Left ventricle myocardium inferior (tissue), 1 donor: ENCODE data around the gene FAM120B. TPM values are rescaled to one million over a fixed set of nuclear protein-coding genes. Genes with fewer than 3 reads are reported as not detected.

Experiments used
- DNase-seq: peaks from one replicate; pipeline ENCODE4 v3.0.0-alpha.2; 2020
- H3K27ac ChIP-seq: fragments of 200-600 bp; replicated peaks from 2 replicates; pipeline ENCODE4 v1.8.0; 2021
- H3K27me3 ChIP-seq: fragments of 200-600 bp; 2 replicates; pipeline ENCODE4 v1.8.0; 2021; ENCODE audit warnings: low read depth
- H3K36me3 ChIP-seq: fragments of 200-600 bp; 2 replicates; pipeline ENCODE4 v1.8.0; 2021
- H3K4me1 ChIP-seq: fragments of 200-600 bp; 2 replicates; pipeline ENCODE4 v1.8.0; 2021
- H3K4me3 ChIP-seq: fragments of 200-600 bp; 2 replicates; pipeline ENCODE4 v1.8.0; 2021; ENCODE audit warnings: mild to moderate bottlenecking, moderate library complexity
- H3K9me3 ChIP-seq: fragments of 200-600 bp; replicated peaks from 2 replicates; pipeline ENCODE4 v1.8.0; 2021
- intact Hi-C: fragments of 100-400 bp; cut with micrococcal nuclease; formaldehyde crosslinking; loops from one replicate; pipeline ENCODE4 v1.11.0; 2022
- total RNA-seq: library from RNA; stranded (reverse); fragmentation: NEBNext Ultra II Directional; extraction: Animal tissue kit (Norgen Biotek cat#: 25700); gene quantifications from one replicate; pipeline ENCODE4 v1.2.1, GENCODE V29; 2021
- TF ChIP-seq, protein P1 (sequence below): fragments of 200-600 bp; IDR thresholded peaks from 2 replicates; pipeline ENCODE4 v1.8.0; 2021; ENCODE audit warnings: antibody characterized with exemption, mild to moderate bottlenecking, borderline replicate concordance
- donor health status: DM: no; HTN: yes; CAD: no; lungs with severe emphysema.

FAM120B gene
- total RNA-seq, 1 donor from 2014 or later = 20.1 TPM

DNA sequence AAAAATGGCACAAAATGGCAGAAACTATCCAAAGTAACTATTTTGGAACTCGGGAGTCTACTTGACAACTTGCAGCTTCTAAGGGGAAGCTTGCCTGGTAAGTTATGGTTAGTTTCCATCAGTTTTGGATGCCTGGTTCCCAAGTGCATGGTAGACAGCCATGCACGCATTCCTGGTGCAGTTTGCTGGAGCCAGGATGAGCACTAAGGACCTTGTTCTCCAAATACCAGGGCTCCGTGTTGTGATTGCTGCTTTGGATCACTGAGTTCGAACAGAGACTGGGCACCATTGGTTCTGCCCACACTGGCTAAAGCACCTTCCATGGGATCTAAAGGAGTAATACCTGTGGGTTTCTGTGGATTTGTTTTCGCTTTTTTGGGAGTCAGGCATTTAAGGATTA, 103.7 kb downstream of the FAM120B start:
- no peak for DNase-seq
- Histone ChIP-seq H3K4me1 (no peaks in the 10 kb centered on the region), H3K27ac (no peak overlapping the region), H3K9me3 (peaks cover 9% of the 10 kb centered on the region), H3K36me3 (peaks cover 10% of the 10 kb centered on the region), H3K4me3 (no peak overlapping the region), H3K27me3 (no peaks in the 10 kb centered on the region)
- intact Hi-C loops = no loop called here
- TF ChIP-seq, protein P1, sequence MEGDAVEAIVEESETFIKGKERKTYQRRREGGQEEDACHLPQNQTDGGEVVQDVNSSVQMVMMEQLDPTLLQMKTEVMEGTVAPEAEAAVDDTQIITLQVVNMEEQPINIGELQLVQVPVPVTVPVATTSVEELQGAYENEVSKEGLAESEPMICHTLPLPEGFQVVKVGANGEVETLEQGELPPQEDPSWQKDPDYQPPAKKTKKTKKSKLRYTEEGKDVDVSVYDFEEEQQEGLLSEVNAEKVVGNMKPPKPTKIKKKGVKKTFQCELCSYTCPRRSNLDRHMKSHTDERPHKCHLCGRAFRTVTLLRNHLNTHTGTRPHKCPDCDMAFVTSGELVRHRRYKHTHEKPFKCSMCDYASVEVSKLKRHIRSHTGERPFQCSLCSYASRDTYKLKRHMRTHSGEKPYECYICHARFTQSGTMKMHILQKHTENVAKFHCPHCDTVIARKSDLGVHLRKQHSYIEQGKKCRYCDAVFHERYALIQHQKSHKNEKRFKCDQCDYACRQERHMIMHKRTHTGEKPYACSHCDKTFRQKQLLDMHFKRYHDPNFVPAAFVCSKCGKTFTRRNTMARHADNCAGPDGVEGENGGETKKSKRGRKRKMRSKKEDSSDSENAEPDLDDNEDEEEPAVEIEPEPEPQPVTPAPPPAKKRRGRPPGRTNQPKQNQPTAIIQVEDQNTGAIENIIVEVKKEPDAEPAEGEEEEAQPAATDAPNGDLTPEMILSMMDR = no peak

DNA sequence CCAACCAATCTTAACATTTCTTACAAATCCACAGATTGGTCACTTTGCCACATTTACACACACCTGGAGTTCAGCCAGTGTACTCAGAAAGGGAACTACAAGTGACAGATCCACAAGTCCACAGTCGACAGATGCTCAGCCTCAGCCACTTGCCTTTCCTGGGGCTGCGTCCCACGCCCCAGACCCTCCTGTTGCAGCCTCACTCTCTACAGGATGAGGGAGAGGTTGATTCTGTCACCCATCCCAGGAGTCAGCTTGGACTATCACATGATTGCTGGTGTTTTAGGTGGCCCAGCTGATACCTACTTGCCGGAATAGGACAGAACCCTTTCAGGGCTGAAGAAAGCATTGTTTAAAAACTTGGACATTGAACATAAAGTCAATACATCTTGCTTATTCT, 108.8 kb downstream of the FAM120B start:
- Histone ChIP-seq H3K4me3 (no peak overlapping the region), H3K4me1 (no peaks in the 10 kb centered on the region), H3K27ac (no peak overlapping the region), H3K9me3 (peaks cover 9% of the 10 kb centered on the region), H3K27me3 (peaks cover 37% of the 10 kb centered on the region), H3K36me3 (no peaks in the 10 kb centered on the region)
- DNase-seq = no peak
- TF ChIP-seq, protein P1 = no peak
- intact Hi-C loops = no loop called here

DNA sequence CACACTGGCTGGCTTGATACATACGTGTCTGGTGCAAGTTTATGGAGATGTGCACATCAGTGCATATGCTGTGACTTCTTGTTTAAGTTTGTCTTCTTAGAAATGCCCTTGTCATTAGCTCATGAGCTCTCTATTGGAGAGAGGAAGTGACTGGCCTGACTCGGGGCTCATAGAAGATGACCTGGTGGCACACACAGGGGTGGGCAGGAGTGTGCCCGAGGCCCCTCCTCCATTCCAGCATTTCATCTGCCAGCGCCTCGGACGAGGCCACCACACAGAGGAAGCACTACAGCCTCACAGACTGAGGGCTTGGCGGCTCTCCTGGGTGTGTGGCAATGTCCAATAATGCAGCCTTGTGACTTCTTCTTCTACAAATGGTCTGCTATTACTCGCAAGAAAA, 109.7 kb downstream of the FAM120B start:
- Histone ChIP-seq H3K36me3 (no peaks in the 10 kb centered on the region), H3K27me3 (peaks cover 47% of the 10 kb centered on the region), H3K4me1 (no peaks in the 10 kb centered on the region), H3K27ac (no peak overlapping the region), H3K4me3 (no peak overlapping the region), H3K9me3 (peaks cover 3% of the 10 kb centered on the region)
- TF ChIP-seq, protein P1 = no peak
- no peak for DNase-seq
- intact Hi-C loops = no loop called here

DNA sequence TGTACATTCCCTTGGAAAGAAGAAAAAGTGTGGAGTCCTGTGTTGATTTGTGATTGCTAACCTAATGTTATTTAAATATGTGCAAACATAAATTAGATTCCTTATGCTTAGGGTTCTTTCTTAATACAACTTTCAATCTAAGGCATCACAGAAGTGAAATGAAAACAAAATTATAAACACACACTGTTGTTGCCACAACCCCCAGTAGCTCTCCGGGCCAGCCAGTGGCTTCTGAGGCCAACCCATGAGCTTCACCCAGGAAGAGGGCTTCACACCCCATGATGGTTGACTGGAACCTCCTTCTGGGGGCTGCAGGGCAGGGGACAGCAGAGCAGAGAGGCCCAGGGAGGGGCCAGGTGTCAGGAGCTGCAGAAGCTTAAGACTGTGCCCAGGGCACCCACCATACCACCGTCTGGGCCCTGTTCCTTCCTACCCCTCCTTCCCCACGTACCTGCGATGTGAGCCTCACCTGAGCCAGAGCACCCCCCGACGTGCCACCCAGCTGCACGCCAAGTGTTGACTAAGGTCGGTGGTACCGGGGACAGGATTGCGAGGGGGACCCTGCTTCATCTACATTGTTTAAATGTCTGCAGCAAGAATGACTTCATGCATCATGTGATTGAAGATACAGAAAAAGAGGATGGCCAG, 110.5 kb downstream of the FAM120B start:
- Histone ChIP-seq H3K36me3 (no peaks in the 10 kb centered on the region), H3K9me3 (no peaks in the 10 kb centered on the region), H3K27me3 (peaks cover 47% of the 10 kb centered on the region), H3K4me3 (no peak overlapping the region), H3K4me1 (no peaks in the 10 kb centered on the region), H3K27ac (no peak overlapping the region)
- no peak for DNase-seq
- intact Hi-C loops = no loop called here
- TF ChIP-seq, protein P1 = no peak

DNA sequence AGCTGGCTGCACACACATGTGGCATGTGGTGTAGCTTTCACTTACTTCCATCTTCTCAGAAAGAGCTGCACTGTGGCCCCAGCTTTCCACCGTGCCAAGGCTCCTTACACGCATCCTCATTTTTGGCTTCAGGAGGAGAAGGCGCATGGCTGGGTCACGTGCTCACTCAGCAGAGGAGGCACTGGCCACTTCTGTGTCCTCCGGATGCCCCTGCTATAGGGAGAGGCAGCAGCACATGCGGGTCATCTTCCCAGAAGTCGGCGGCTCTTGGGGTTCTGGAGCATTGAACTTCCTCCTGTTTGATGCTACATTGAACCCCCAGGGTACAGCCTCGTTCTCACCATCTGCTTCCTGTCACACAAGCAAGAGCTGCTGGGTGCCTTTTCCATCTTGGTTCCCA, 111.3 kb downstream of the FAM120B start:
- no peak overlapping the region for H3K4me3 ChIP-seq
- TF ChIP-seq, protein P1 = no peak
- intact Hi-C loops = no loop called here
- no peaks in the 10 kb centered on the region for H3K9me3 ChIP-seq
- no peak for DNase-seq
- peaks cover 49% of the 10 kb centered on the region for H3K27me3 ChIP-seq
- H3K4me1 ChIP-seq = no peaks in the 10 kb centered on the region
- no peak overlapping the region for H3K27ac ChIP-seq
- H3K36me3 ChIP-seq = no peaks in the 10 kb centered on the region
